Measurements from ENCODE around the gene NR6A1.

DNA sequence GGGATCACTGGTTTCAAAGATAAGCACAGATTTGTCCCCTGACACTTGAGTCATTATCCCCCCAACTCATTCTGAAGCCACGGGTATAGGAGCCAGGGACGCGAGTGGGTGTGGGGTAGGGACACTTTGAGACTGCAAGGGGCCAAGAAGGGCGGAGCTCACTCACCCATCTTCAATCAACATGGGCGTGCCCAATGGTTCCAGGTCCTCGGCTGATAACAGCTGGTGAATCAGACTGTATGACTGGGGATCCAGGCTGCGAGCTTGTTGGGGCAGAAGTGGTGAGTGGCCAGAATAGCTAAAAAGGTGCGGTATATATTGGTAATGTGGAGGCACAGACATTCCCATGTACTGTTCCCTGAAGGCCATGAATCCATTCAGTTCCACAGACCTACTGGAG is 233.2 kb downstream of the NR6A1 start:
- TF ChIP-seq CREM (IDR thresholded peaks at IDR 0.05), result no peak
- TF ChIP-seq CREM (CRISPR knock-in tag; IDR thresholded peaks at IDR 0.05), result no peak
- TF ChIP-seq, protein P1, sequence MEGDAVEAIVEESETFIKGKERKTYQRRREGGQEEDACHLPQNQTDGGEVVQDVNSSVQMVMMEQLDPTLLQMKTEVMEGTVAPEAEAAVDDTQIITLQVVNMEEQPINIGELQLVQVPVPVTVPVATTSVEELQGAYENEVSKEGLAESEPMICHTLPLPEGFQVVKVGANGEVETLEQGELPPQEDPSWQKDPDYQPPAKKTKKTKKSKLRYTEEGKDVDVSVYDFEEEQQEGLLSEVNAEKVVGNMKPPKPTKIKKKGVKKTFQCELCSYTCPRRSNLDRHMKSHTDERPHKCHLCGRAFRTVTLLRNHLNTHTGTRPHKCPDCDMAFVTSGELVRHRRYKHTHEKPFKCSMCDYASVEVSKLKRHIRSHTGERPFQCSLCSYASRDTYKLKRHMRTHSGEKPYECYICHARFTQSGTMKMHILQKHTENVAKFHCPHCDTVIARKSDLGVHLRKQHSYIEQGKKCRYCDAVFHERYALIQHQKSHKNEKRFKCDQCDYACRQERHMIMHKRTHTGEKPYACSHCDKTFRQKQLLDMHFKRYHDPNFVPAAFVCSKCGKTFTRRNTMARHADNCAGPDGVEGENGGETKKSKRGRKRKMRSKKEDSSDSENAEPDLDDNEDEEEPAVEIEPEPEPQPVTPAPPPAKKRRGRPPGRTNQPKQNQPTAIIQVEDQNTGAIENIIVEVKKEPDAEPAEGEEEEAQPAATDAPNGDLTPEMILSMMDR (CRISPR knock-in tag; IDR thresholded peaks at IDR 0.05), result no peak
- no peak for TF ChIP-seq USF2 (IDR thresholded peaks at IDR 0.05; ENCODE audit: low read depth, low read length)
- no peak for TF ChIP-seq USF2 (CRISPR knock-in tag; IDR thresholded peaks at IDR 0.05; ENCODE audit: borderline replicate concordance)
- TF ChIP-seq ZNF687 (CRISPR knock-in tag; IDR thresholded peaks at IDR 0.05), result no peak
- TF ChIP-seq POLR2AphosphoS5 (IDR thresholded peaks at IDR 0.05; ENCODE audit: low read depth, low read length), result no peak
- TF ChIP-seq ZBTB21 (CRISPR knock-in tag; IDR thresholded peaks at IDR 0.05), result no peak
- TF ChIP-seq SOX5 (CRISPR knock-in tag; IDR thresholded peaks at IDR 0.05; ENCODE audit: borderline replicate concordance), result no peak
- no peak for TF ChIP-seq POLR2AphosphoS2 (IDR thresholded peaks at IDR 0.05; ENCODE audit: low read depth, low read length)
- TF ChIP-seq KDM1A (CRISPR knock-in tag; IDR thresholded peaks at IDR 0.05), result no peak
- no peak for TF ChIP-seq YY1 (IDR thresholded peaks at IDR 0.05; ENCODE audit: insufficient read depth, insufficient replicate concordance, low read depth, low read length)
